WTC11 (cell line): ENCODE data around the gene HOXB3.

Experiments
- NR1H2 ChIP-seq: sonication (generic); formaldehyde crosslinking; IDR thresholded peaks from 2 replicates; pipeline ENCODE4 v1.9.0; 2021; ENCODE audit warnings: mild to moderate bottlenecking, moderate library complexity, missing genetic modification reagents
- RELA ChIP-seq: sonication (generic); formaldehyde crosslinking; IDR thresholded peaks from 2 replicates; pipeline ENCODE4 v1.8.1; 2022; ENCODE audit warnings: missing genetic modification reagents, mild to moderate bottlenecking, borderline replicate concordance
- SP1 ChIP-seq: sonication (generic); formaldehyde crosslinking; conservative IDR thresholded peaks from 2 replicates; pipeline ENCODE4 v1.8.1; 2022; ENCODE audit warnings: missing genetic modification reagents
- TEAD1 ChIP-seq: sonication (generic); formaldehyde crosslinking; IDR thresholded peaks from 2 replicates; pipeline ENCODE4 v1.8.0; 2022; ENCODE audit warnings: mild to moderate bottlenecking, missing genetic modification reagents
- ZNF121 ChIP-seq: sonication (generic); formaldehyde crosslinking; IDR thresholded peaks from 2 replicates; pipeline ENCODE4 v1.8.0; 2023; ENCODE audit warnings: missing genetic modification reagents
- TF ChIP-seq, protein P1 (sequence below): sonication (generic); formaldehyde crosslinking; IDR thresholded peaks from 2 replicates; pipeline ENCODE4 v1.8.1; 2022; ENCODE audit warnings: low read depth, mild to moderate bottlenecking, moderate library complexity, missing genetic modification reagents, borderline replicate concordance
- TF ChIP-seq, protein P2 (sequence below): fragments of 200-600 bp; IDR thresholded peaks from 2 replicates; pipeline ENCODE4 v1.8.0; 2022; ENCODE audit warnings: antibody characterized with exemption
- TF ChIP-seq, protein P3 (sequence below): sonication (generic); formaldehyde crosslinking; IDR thresholded peaks from 2 replicates; pipeline ENCODE4 v1.8.1; 2023; ENCODE audit warnings: mild to moderate bottlenecking, moderate library complexity, missing genetic modification reagents
- TF ChIP-seq, protein P4 (sequence below): fragments of 250-450 bp; sonication (Bioruptor Pico); IDR thresholded peaks from 2 replicates; pipeline ENCODE4 v2.1.2; 2022; ENCODE audit warnings: mild to moderate bottlenecking, moderate library complexity
- TF ChIP-seq, protein P5 (sequence below): sonication (generic); formaldehyde crosslinking; IDR thresholded peaks from 2 replicates; pipeline ENCODE4 v1.8.0; 2023; ENCODE audit warnings: missing genetic modification reagents
- TF ChIP-seq, protein P6 (sequence below): fragments of 250-450 bp; sonication (Bioruptor Pico); conservative IDR thresholded peaks from 2 replicates; pipeline ENCODE4 v1.9.0; 2021; ENCODE audit warnings: mild to moderate bottlenecking

DNA sequence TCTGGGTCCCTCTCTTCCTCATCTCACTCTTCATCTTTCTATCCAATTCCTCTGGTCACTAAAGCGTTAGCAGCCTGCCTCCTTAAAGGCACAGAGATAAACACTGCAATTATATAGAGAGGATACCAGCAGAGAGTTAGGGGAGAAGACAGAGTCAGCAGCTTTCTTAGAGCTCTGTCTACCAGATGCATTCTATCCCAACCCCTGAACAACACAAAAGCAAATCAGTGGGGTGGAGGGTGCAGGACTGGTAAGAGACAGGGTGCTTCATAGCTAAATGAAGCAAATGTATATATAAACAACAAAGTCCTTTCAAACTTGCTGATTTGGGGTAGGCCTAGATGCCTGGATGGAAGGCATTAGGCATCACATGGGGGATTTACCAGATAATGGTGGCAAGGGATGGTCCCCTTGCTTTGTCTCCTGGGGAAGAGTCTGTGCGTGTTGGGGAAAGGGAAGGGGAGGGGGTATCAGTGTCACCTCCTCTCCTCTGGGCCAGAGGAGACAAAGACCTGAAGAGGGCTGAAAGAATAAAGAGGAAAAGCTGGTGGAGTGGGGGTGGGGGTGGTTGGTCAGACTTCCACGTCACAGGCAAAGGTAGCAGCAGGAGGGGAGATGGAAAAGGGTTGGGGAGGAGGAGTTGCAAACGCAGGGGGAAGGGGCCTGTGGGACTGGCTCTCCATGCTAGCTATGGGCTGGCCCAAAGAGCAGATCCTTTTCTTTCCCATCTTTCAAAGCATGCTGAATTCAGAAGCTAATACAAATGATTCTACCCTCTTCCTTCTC lies 23.9 kb downstream of the HOXB3 start:
- TF ChIP-seq, protein P1, sequence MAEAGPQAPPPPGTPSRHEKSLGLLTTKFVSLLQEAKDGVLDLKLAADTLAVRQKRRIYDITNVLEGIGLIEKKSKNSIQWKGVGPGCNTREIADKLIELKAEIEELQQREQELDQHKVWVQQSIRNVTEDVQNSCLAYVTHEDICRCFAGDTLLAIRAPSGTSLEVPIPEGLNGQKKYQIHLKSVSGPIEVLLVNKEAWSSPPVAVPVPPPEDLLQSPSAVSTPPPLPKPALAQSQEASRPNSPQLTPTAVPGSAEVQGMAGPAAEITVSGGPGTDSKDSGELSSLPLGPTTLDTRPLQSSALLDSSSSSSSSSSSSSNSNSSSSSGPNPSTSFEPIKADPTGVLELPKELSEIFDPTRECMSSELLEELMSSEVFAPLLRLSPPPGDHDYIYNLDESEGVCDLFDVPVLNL (CRISPR knock-in tag), result no peak
- TF ChIP-seq, protein P2, sequence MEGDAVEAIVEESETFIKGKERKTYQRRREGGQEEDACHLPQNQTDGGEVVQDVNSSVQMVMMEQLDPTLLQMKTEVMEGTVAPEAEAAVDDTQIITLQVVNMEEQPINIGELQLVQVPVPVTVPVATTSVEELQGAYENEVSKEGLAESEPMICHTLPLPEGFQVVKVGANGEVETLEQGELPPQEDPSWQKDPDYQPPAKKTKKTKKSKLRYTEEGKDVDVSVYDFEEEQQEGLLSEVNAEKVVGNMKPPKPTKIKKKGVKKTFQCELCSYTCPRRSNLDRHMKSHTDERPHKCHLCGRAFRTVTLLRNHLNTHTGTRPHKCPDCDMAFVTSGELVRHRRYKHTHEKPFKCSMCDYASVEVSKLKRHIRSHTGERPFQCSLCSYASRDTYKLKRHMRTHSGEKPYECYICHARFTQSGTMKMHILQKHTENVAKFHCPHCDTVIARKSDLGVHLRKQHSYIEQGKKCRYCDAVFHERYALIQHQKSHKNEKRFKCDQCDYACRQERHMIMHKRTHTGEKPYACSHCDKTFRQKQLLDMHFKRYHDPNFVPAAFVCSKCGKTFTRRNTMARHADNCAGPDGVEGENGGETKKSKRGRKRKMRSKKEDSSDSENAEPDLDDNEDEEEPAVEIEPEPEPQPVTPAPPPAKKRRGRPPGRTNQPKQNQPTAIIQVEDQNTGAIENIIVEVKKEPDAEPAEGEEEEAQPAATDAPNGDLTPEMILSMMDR, result no peak
- TF ChIP-seq, protein P3, sequence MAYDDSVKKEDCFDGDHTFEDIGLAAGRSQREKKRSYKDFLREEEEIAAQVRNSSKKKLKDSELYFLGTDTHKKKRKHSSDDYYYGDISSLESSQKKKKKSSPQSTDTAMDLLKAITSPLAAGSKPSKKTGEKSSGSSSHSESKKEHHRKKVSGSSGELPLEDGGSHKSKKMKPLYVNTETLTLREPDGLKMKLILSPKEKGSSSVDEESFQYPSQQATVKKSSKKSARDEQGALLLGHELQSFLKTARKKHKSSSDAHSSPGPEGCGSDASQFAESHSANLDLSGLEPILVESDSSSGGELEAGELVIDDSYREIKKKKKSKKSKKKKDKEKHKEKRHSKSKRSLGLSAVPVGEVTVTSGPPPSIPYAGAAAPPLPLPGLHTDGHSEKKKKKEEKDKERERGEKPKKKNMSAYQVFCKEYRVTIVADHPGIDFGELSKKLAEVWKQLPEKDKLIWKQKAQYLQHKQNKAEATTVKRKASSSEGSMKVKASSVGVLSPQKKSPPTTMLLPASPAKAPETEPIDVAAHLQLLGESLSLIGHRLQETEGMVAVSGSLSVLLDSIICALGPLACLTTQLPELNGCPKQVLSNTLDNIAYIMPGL (CRISPR knock-in tag), result no peak
- TF ChIP-seq TEAD1 (CRISPR knock-in tag) (no peak), SP1 (CRISPR knock-in tag) (no peak), ZNF121 (CRISPR knock-in tag) (no peak), NR1H2 (CRISPR knock-in tag) (no peak), RELA (no peak)
- TF ChIP-seq, protein P4, sequence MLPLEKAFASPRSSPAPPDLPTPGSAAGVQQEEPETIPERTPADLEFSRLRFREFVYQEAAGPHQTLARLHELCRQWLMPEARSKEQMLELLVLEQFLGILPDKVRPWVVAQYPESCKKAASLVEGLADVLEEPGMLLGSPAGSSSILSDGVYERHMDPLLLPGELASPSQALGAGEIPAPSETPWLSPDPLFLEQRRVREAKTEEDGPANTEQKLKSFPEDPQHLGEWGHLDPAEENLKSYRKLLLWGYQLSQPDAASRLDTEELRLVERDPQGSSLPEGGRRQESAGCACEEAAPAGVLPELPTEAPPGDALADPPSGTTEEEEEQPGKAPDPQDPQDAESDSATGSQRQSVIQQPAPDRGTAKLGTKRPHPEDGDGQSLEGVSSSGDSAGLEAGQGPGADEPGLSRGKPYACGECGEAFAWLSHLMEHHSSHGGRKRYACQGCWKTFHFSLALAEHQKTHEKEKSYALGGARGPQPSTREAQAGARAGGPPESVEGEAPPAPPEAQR (CRISPR knock-in tag), result no peak
- TF ChIP-seq, protein P5, sequence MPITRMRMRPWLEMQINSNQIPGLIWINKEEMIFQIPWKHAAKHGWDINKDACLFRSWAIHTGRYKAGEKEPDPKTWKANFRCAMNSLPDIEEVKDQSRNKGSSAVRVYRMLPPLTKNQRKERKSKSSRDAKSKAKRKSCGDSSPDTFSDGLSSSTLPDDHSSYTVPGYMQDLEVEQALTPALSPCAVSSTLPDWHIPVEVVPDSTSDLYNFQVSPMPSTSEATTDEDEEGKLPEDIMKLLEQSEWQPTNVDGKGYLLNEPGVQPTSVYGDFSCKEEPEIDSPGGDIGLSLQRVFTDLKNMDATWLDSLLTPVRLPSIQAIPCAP (CRISPR knock-in tag), result no peak
- TF ChIP-seq, protein P6, sequence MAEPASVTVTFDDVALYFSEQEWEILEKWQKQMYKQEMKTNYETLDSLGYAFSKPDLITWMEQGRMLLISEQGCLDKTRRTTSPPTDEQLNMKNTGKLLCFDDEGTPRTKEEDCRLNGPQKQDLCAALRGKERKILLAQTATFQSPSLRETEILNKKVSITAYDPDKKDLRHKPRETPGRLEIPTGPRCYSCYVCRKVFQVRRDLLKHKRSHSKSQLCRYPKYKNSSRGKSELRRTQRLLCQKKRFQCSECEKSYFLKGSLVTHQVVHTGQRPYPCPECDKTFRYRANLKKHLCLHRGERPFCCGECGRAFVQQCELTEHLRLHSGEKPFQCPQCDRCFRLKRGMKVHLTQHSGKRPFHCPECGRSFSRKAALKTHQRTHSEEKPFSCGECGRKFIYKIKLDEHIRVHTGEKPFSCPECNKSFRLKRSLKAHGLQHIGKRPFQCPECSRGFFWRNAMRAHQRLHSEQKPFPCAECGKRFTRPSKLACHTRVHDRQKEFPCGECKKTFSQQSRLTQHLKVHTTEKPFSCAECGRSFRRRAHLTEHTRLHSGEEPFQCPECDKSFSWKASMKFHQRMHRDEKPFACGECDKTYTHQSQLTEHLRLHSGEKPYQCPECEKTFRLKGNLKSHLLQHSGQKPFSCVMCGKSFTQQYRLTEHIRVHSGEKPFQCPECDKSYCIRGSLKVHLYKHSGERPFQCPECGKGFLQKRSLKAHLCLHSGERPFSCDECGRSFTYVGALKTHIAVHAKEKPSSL (CRISPR knock-in tag), result no peak
